PC-9 (cell line): ENCODE results near the gene APOL2.

ENCODE experiments used
- CTCF ChIP-seq: fragments of 200-600 bp; sonication (generic); conservative IDR thresholded peaks from 2 replicates; pipeline ENCODE4 v1.6.1; 2017; ENCODE audit warnings: mixed run types, antibody characterized with exemption, mild to moderate bottlenecking, moderate library complexity
- EZH2 ChIP-seq: fragments of 200-600 bp; sonication (generic); IDR thresholded peaks from 2 replicates; pipeline ENCODE4 v1.8.0; 2017; ENCODE audit warnings: antibody characterized with exemption, low read depth

GRCh38 chr22:36281781-36282327 lies 42.5 kb upstream of the APOL2 start:
- TF ChIP-seq CTCF (no peak), EZH2 (no peak)
